ENCODE measurements around the gene SRGAP1. TPM values are rescaled to one million over a fixed set of nuclear protein-coding genes. Genes with fewer than 3 reads are reported as not detected.
"Not testable (repeated sequence)": the region's sequence is repeated elsewhere in the genome, so short reads cannot be mapped to it uniquely, and the experiment has no call there.

SRGAP1 gene
- total RNA-seq, 2 donors from 2014 or later: 0.19 to 1.0 TPM

GRCh38 chr12:63816031-63816430 lies 28.5 kb upstream of the SRGAP1 start:
- Mint-ChIP-seq H3K27ac (peak overlapping the region; percentile 53 to 65), H3K9me3 (no peaks in the 10 kb centered on the region), H3K27me3 (peaks cover 6 to 13% of the 10 kb centered on the region in 2 donors), H3K4me1 (ENCODE audit: low read depth in 2 of 2) (peaks cover 15 to 20% of the 10 kb centered on the region in 2 donors), H3K4me3 (peak overlapping the region; percentile 63), H3K36me3 (peaks cover 5% of the 10 kb centered on the region)
- peak in 1 of 2 donors; percentile 48 for ATAC-seq
- DNase-seq (ENCODE audit: low spot score): no peak

GRCh38 chr12:63820427-63820826 lies 24.1 kb upstream of the SRGAP1 start:
- no peak for ATAC-seq

GRCh38 chr12:63821781-63822251 lies 22.7 kb upstream of the SRGAP1 start:
- Mint-ChIP-seq H3K36me3 (peaks cover 5% of the 10 kb centered on the region), H3K4me3 (peak overlapping the region; percentile 79), H3K4me1 (ENCODE audit: low read depth in 2 of 2) (peaks cover 0 to 9% of the 10 kb centered on the region in 2 donors), H3K27ac (peak overlapping the region in 1 of 2 donors; percentile 83), H3K27me3 (peaks cover 18 to 25% of the 10 kb centered on the region in 2 donors), H3K9me3 (no peaks in the 10 kb centered on the region)
- peak; percentile 38 to 64 for ATAC-seq
- no peak for DNase-seq (ENCODE audit: low spot score)

More at GRCh38 chr12:63820427-63820826, 24.1 kb upstream of the SRGAP1 start:
- DNase-seq (ENCODE audit: low spot score): no peak
- Mint-ChIP-seq H3K27me3 (peaks cover 21 to 25% of the 10 kb centered on the region in 2 donors), H3K27ac (no peak overlapping the region), H3K9me3 (no peaks in the 10 kb centered on the region), H3K4me1 (ENCODE audit: low read depth in 2 of 2) (peaks cover 6 to 18% of the 10 kb centered on the region in 2 donors), H3K4me3 (no peak overlapping the region), H3K36me3 (peaks cover 5% of the 10 kb centered on the region)

- Mint-ChIP-seq H3K36me3 (peaks cover 5% of the 10 kb centered on the region), H3K27ac (peak overlapping the region in 1 of 2 donors; percentile 83), H3K9me3 (no peaks in the 10 kb centered on the region)
Observed at GRCh38 chr12:63822352-63822751, 22.1 kb upstream of the SRGAP1 start.

GRCh38 chr12:63823040-63823439 lies 21.5 kb upstream of the SRGAP1 start:
- peaks cover 18 to 25% of the 10 kb centered on the region in 2 donors for H3K27me3 Mint-ChIP-seq
- peak in 1 of 2 donors; percentile 43 for ATAC-seq

More at GRCh38 chr12:63822352-63822751, 22.1 kb upstream of the SRGAP1 start:
- Mint-ChIP-seq H3K27me3 (peaks cover 18 to 25% of the 10 kb centered on the region in 2 donors), H3K4me3 (no peak overlapping the region), H3K4me1 (ENCODE audit: low read depth in 2 of 2) (peaks cover 0 to 9% of the 10 kb centered on the region in 2 donors)
- DNase-seq (ENCODE audit: low spot score) (no peak), ATAC-seq (no peak)

GRCh38 chr12:63826006-63826585 lies 18.4 kb upstream of the SRGAP1 start:
- Mint-ChIP-seq H3K27ac (no peak overlapping the region), H3K4me1 (ENCODE audit: low read depth in 2 of 2) (peaks cover 0 to 9% of the 10 kb centered on the region in 2 donors), H3K4me3 (no peak overlapping the region), H3K9me3 (no peaks in the 10 kb centered on the region), H3K27me3 (peaks cover 21 to 22% of the 10 kb centered on the region in 2 donors), H3K36me3 (no peaks in the 10 kb centered on the region)
- ATAC-seq: no peak
- DNase-seq (ENCODE audit: low spot score): no peak

More at GRCh38 chr12:63823040-63823439, 21.5 kb upstream of the SRGAP1 start:
- Mint-ChIP-seq H3K27ac (no peak overlapping the region), H3K9me3 (no peaks in the 10 kb centered on the region), H3K4me3 (no peak overlapping the region), H3K4me1 (ENCODE audit: low read depth in 2 of 2) (peaks cover 0 to 9% of the 10 kb centered on the region in 2 donors), H3K36me3 (peaks cover 5% of the 10 kb centered on the region)
- DNase-seq (ENCODE audit: low spot score): no peak

GRCh38 chr12:63828867-63829266 lies 15.6 kb upstream of the SRGAP1 start:
- no peaks in the 10 kb centered on the region for H3K36me3 Mint-ChIP-seq

GRCh38 chr12:63836046-63836445 lies 8.5 kb upstream of the SRGAP1 start:
- ATAC-seq: no peak
- Mint-ChIP-seq H3K4me1 (ENCODE audit: low read depth in 2 of 2) (no peaks in the 10 kb centered on the region), H3K27ac (no peak overlapping the region), H3K27me3 (peaks cover 13 to 15% of the 10 kb centered on the region in 2 donors), H3K36me3 (no peaks in the 10 kb centered on the region), H3K4me3 (no peak overlapping the region), H3K9me3 (no peaks in the 10 kb centered on the region)
- no peak for DNase-seq (ENCODE audit: low spot score)

More at GRCh38 chr12:63828867-63829266, 15.6 kb upstream of the SRGAP1 start:
- Mint-ChIP-seq H3K4me3 (no peak overlapping the region), H3K27ac (no peak overlapping the region), H3K4me1 (ENCODE audit: low read depth in 2 of 2) (no peaks in the 10 kb centered on the region), H3K27me3 (peaks cover 14 to 16% of the 10 kb centered on the region in 2 donors), H3K9me3 (no peaks in the 10 kb centered on the region)
- no peak for ATAC-seq
- no peak for DNase-seq (ENCODE audit: low spot score)

- Mint-ChIP-seq H3K4me3 (no peak overlapping the region), H3K27ac (no peak overlapping the region), H3K9me3 (no peaks in the 10 kb centered on the region), H3K4me1 (ENCODE audit: low read depth in 2 of 2) (no peaks in the 10 kb centered on the region), H3K36me3 (no peaks in the 10 kb centered on the region), H3K27me3 (peaks cover 13 to 15% of the 10 kb centered on the region in 2 donors)
- no peak for DNase-seq (ENCODE audit: low spot score)
- ATAC-seq: no peak
Observed at GRCh38 chr12:63836936-63837335, 7.6 kb upstream of the SRGAP1 start.

- Mint-ChIP-seq H3K36me3 (no peaks in the 10 kb centered on the region), H3K27me3 (peaks cover 7 to 10% of the 10 kb centered on the region in 2 donors), H3K27ac (no peak overlapping the region), H3K4me3 (no peak overlapping the region), H3K9me3 (no peaks in the 10 kb centered on the region), H3K4me1 (ENCODE audit: low read depth in 2 of 2) (no peaks in the 10 kb centered on the region)
- DNase-seq (ENCODE audit: low spot score): no peak
- no peak for ATAC-seq
Observed at GRCh38 chr12:63838411-63838810, 6.1 kb upstream of the SRGAP1 start.

GRCh38 chr12:63841011-63841410 lies 3.5 kb upstream of the SRGAP1 start:
- peaks cover 5% of the 10 kb centered on the region in 2 donors for H3K4me1 Mint-ChIP-seq (ENCODE audit: low read depth in 2 of 2)
- no peak for ATAC-seq
- no peak overlapping the region for H3K27ac Mint-ChIP-seq
- no peaks in the 10 kb centered on the region for H3K36me3 Mint-ChIP-seq
- no peak overlapping the region for H3K4me3 Mint-ChIP-seq
- DNase-seq (ENCODE audit: low spot score): no peak
- no peaks in the 10 kb centered on the region for H3K9me3 Mint-ChIP-seq
- peaks cover 19 to 23% of the 10 kb centered on the region in 2 donors for H3K27me3 Mint-ChIP-seq

- no peaks in the 10 kb centered on the region for H3K9me3 Mint-ChIP-seq
- DNase-seq (ENCODE audit: low spot score): no peak
- ATAC-seq: no peak
- peaks cover 20 to 27% of the 10 kb centered on the region in 2 donors for H3K27me3 Mint-ChIP-seq
- no peaks in the 10 kb centered on the region for H3K36me3 Mint-ChIP-seq
- no peak overlapping the region for H3K27ac Mint-ChIP-seq
- no peak overlapping the region for H3K4me3 Mint-ChIP-seq
- peaks cover 5% of the 10 kb centered on the region in 2 donors for H3K4me1 Mint-ChIP-seq (ENCODE audit: low read depth in 2 of 2)
Observed at GRCh38 chr12:63841571-63841970, 2.9 kb upstream of the SRGAP1 start.

GRCh38 chr12:63842750-63843149 lies 1.8 kb upstream of the SRGAP1 start:
- not testable (repeated sequence) for H3K27ac Mint-ChIP-seq; H3K9me3 Mint-ChIP-seq; H3K36me3 Mint-ChIP-seq; ATAC-seq; DNase-seq (ENCODE audit: low spot score); H3K4me1 Mint-ChIP-seq (ENCODE audit: low read depth in 2 of 2)
- peaks cover 20 to 25% of the 10 kb centered on the region in 2 donors for H3K27me3 Mint-ChIP-seq
- H3K4me3 Mint-ChIP-seq: peak overlapping the region; percentile 63

GRCh38 chr12:63843254-63843720 lies 1.2 kb upstream of the SRGAP1 start:
- Mint-ChIP-seq H3K4me1 (ENCODE audit: low read depth in 2 of 2) (peaks cover 5% of the 10 kb centered on the region in 2 donors), H3K9me3 (no peaks in the 10 kb centered on the region), H3K4me3 (peak overlapping the region; percentile 63), H3K36me3 (no peaks in the 10 kb centered on the region), H3K27me3 (peaks cover 16 to 25% of the 10 kb centered on the region in 2 donors), H3K27ac (peak overlapping the region in 1 of 2 donors; percentile 37)
- DNase-seq (ENCODE audit: low spot score) (no peak), ATAC-seq (no peak)
